IPS DF 4.7 (cell line): ENCODE data around the gene PLEKHG4.

ENCODE experiments used
- DNase-seq: peaks from one replicate; pipeline ENCODE4 v3.0.0-alpha.2; 2013; ENCODE audit warnings: low spot score; ENCODE audit errors: extremely low read depth

Gene PLEKHG4

DNA sequence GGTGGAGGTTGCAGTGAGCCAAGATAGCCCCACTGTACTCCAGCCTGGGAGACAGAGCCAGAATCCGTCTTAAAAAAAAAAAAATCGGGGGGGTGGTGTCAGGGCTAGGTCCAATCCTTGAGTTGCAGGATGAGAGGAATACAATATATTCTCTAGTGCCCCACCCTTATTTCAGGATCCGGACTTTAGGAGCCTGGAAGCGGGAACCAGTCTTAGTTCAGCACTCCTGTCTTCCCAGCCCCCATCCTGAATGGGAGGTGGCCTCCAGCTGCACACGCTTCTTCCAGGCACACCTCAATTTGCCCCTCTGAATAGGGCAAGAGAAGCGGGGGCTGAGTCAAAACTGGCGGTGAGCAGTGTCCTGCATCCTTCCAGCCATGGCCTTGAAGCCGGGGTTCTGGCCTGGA, 33.7 kb upstream of the PLEKHG4 start:
- DNase-seq, result no peak

DNA sequence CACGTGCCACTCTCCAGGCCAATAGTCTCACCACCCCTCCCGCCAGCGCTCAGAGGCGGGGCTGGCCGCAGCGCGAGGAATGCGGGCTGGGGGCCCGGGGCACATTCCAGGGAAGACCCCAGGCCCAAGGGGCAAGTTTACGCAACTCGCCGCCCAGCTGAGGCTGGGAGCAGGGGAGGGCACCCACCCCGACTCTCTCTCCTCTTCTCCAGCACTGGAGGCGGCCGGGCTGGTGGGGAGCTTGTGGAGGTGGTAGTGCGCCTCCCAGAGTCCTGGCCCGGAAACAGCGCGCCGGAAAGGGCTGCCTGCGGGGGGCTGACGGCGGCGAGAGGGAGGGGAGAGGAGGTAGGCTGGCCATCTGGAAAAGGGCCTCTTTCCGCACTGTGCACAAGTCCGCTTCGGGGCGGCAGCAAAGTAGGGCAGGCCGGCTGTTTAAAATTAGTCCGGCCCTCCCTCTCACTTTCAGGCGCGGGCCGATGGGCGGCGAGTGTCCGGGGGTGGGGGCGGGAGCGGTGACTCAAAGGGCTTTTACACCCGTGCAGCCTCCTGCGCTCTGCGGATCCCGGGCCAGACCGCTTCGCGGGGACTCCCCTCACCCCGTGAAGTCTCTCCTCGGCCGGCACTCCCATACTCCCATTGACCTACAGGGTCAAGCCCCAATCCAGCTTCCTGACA, 33.1 kb upstream of the PLEKHG4 start:
- no peak for DNase-seq

DNA sequence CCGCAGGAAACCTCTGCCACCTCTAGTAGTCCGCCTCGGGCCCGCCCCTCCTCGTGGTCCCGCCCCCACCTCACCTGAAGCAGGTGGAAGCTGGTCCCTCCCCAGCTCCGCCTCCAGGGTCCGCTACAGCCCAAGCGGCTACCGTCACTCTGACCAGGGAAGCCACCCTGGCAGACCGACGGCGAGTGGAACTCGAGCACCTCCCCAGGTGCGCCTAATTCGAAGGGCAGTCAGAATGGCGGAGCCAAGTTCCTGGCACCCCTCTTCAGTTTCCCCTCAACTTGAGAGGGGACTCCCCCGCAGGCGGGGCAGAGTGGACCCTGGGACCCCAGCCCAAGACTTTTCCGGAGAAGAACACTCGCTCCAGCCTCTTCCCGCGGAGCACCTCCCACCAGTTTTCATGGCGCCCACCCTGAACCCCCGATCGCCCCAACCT, 32.6 kb upstream of the PLEKHG4 start:
- DNase-seq, result peak; percentile 80

DNA sequence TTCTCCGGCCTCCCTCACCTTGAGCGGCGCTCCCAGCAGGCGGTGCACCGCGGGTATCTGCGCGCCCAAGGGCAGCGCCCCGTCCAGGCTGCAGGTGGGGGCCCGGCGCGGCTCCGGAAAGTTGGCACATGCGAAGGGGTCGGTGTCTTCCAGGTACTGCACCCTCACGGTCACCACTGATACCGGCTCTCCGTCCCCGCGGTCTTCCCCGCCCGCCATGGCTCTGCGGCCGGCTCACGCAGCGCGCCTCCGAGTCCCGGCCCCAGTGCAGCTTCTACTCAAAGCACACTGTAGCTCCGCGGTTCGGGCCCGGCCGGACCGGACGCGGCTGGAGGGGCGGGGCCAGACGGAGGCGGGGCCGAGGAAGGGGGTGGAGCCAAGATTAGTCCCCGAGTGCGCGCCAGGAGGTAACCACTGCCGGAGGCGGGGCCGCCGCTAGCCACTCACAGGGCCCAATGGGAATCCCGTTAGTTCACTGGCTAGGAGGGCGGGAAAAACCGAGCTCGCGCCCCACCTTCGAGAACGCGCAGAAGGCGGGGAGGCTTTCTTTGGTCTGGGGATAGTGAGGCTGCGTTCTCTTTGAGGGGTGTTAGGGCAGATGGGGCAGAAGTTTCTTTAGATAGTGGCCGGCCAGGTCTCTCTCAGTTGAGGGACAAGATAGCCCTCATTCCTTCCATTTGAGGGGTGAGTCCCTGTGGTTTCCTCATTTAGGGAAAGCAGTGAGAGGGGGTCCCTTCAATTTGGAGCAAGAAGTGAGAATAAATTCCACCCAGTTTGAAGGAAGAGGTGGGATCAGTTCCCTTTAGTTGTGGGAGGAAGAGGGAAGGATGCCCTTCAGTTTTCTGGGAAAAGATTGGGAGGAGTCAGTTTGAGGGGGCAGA, 31.9 kb upstream of the PLEKHG4 start, which contains the start of gene FHOD1:
FHOD1 (minus strand) TSS at position 290 of the 881 bp plus-strand sequence; CDS start at position 219, 71 bp downstream.
- no peak for DNase-seq

DNA sequence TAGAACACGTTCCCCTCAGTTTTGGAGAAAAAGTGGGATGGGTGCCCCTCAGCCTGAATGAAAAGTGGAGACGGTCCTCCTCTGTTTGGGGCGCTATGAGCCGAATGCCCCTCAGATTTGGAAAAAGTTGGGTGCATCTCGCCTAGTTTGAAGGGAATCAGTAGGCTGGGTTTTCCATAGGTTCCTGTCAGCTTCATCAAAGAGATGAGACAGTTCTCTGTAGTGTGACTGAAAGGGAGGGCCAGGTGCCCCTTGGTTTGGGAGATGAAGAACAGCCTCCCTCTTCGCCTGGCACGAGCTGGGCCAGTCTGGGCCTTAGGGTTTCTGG, 31.3 kb upstream of the PLEKHG4 start:
- DNase-seq, result no peak

DNA sequence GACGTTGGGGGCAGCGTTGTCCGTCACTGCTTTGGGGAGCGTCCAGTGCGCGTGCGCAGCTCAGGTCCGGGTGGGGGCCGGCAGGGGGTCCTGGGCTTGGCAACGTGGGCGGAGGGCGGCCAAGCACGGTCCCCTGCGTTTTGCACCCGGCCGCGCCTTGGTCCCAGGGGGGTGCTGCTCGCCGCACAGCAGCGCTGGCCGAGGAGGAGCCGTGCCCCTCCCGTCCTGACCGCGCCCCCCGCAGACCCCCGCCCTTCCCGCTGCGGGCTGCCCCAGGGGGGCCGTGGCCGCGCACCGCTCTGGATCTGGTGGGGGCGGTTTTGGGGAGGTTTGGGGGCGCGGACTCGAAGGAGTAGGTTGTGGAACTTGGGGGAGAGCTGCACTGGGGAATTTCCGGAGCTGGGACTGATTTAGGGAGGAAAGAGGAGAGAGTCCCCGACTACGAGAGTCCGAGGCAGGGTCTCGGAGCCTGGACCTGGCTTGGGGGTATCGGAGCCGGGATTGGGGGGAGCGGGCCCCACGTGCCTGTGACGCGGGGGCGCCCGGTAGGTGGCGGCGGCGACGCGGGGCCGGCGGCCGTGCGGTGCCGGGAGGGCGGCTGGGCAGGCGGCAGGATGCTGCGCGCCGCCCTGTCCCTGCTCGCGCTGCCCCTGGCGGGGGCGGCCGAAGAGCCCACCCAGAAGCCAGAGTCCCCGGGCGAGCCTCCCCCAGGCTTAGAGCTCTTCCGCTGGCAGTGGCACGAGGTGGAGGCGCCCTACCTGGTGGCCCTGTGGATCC, 30.7 kb upstream of the PLEKHG4 start, which contains the start of gene SLC9A5:
SLC9A5 (plus strand) TSS at position 579 of the 777 bp plus-strand sequence; CDS start at position 615, 36 bp downstream.
- no peak for DNase-seq

DNA sequence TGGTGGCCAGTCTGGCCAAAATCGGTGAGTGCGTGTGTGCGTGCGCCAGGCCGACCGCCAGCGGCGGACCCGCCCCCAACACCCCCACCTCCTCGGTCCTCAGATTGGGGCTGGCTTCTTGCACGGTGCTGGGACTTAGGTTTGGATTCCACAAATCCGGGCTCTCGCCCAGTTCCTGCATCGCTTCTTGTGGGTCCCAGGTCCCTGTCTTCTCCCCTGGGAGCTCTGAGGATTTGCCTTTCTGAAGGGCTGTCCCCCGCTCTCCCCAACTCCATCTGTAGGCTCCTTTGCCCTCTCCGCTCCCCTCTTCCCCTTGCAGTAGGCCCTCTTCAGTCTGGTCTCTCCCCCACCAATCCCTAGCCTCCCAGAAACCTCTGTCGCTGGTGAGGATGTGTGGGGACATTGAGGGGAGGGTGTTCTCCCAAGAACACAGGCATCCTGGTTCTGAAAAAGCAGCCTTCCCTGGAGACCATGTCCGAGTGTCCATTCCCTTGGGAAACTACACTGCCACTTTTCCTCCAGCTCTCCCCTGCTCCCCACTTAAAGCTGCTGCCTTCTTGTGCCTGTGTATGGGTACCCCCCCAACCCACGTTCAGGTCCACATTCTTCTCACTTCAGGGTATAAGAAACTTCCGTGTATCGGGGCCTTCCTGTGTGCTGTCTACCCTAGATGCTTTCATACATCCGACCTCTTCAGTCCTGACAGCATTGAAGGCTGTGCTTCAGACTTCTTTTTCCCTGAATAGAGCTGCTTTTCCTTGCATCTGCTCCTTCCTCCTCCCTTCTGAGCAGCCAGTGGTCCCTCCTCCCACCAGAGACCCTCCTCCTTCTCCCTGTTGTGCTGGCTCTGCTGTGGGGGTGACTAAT, 29.9 kb upstream of the PLEKHG4 start:
- no peak for DNase-seq

DNA sequence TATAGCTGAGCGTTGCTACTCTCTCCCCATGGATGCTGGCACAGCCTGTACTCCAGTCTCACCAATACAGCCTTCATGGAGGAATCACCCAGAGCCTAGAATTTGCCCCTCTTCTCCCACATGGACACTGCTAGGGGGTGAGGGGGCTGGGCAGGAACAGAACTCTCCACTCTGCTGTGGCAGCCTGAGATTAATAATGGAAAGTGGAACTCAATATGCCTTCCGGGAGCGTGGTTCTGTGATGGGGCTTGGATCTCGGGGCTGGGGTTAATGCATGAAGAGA, 29.3 kb upstream of the PLEKHG4 start:
- DNase-seq, result no peak

DNA sequence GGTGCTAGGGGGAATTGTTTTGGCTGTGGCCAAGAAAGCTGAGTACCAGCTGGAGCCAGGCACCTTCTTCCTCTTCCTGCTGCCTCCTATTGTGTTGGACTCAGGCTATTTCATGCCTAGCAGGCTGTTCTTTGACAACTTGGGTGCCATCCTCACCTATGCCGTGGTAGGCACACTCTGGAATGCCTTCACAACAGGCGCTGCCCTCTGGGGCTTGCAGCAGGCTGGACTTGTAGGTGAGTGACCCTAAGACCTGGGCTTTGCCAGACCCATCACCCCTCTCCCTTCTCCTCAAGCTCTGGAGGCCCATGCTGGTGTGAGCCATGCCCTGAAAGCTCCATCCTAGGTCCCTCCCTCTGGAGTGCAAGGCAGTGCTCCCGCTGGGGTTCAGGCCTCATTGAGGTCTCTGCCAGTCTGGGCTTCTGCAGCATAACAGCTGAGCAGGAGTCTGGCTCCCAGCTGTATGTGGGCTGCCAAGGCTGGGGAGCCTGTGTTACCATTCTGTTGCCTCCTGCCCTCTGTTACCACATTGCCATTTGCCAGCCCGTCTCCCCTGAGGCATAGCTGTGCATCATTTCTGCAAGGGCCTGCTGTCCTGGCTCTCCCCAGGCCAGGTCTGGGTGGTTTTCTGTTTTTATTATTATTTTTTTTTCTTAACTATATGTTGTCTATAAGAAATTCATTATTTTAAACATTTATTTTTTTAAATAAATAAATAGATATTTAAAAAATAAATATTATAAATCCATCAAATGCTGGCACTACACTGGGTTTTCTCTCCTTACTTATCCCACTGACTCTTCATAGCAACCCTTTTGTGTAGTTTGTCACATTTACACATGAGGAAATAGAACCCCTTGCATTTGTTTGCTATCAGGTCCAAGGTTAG, 26.5 kb upstream of the PLEKHG4 start:
- DNase-seq, result no peak

DNA sequence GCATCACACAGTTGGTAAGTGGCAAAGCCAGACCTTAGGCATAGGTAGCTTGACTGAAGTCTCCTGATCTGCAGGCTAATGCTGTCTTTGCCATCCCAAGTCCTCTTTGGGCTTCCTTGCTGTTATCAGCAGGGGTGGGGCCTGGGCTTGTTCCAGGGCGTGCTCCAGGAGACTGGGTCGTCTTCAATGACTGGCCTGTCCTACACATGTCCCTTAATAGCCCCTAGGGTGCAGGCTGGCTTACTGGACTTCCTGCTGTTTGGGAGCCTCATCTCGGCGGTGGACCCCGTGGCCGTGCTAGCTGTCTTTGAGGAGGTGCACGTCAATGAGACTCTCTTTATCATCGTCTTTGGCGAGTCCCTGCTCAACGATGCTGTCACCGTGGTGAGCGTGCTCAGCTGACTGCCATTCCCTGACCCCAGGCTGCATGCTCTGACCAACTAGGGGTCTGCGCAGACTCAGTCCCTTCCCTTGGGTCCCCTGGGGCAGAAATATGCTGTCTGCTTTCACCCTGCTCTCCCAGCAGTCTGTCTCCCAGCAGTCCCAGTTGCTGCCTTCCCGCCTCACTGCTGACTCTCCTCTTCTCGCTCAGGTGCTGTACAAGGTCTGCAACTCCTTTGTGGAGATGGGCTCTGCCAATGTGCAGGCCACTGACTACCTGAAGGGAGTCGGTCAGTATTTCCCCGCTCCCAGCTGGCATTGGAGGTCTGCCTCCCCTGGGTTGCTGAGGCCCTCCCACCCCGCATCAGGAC, 24.4 kb upstream of the PLEKHG4 start:
- DNase-seq, result no peak

DNA sequence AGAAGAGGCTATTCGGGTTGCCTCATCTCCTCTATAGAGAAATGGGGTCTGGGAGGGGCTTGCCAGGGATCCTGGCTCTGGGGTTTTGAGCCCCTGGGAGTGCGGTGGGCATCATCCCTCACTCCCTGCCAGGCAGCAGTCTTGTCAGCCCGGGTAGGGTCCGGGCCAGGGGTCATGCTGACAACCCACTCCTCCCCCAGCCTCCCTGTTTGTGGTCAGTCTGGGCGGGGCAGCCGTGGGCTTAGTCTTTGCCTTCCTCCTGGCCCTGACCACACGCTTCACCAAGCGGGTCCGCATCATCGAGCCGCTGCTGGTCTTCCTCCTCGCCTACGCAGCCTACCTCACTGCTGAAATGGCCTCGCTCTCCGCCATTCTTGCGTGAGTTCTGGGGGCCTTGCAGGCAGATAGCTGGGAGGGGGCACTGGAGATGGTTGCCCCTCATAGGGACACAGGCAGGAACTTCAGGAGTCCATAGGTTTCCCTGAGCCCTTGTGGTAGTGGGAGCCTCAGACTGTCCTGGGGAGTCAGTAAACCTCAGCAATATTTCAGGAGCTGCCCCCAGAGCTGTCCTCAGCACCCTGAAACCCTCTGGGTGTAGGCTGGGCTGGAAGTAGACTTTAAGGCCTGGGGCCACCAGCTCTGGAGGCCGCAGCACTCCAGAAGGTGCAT, 23.6 kb upstream of the PLEKHG4 start:
- no peak for DNase-seq

DNA sequence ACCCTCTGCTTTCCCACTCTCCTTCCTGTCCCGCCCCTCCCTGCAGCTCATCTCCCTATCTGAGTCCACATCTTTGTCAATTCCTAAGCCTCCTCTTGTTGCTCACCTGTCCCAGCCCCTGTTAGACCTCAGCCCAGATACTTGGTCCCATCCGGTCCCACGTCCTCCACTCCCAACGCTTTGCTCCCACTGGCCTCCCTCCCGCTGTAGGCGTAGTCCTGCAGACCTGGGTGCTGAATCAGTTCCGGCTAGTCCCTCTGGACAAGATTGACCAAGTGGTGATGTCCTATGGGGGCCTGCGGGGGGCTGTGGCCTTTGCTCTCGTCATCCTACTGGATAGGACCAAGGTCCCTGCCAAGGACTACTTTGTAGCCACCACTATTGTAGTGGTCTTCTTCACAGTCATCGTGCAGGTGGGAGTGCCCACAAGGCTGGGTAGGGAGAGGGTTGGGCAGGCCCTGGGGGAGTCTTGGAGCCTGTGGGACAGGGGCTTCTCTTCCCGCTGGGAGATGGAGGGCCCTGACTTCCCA, 22.6 kb upstream of the PLEKHG4 start:
- DNase-seq, result no peak

DNA sequence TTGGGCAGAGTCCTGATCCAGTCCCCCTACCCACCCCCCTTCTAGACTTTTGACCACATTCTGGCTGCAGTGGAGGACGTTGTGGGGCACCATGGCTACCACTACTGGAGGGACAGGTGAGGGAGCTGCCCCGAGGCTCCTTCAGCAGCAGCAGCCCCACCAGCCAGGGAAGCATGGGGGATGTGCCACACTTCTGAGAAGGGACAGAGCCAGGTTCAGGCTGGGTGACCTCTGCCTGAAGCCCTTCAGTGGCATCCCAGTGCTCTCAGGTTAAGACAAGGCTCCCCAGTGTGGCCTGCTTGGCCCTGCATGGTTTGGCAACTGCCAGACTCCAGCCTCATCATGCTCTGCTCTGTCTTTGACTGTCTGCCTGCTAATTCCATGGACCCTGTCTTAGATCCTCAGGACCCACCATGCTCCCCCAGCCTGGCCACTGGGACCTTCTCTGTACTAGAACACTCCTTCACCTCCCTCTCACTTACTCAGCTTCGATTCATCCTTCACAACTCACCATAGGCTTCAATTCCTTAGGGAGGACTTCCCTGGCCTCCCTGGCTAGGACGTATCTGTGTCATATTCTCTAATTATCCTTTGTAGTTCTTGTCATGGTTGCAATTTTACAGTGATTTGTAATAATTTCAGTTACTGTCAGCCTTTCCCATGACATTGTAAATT, 21.7 kb upstream of the PLEKHG4 start:
- no peak for DNase-seq

DNA sequence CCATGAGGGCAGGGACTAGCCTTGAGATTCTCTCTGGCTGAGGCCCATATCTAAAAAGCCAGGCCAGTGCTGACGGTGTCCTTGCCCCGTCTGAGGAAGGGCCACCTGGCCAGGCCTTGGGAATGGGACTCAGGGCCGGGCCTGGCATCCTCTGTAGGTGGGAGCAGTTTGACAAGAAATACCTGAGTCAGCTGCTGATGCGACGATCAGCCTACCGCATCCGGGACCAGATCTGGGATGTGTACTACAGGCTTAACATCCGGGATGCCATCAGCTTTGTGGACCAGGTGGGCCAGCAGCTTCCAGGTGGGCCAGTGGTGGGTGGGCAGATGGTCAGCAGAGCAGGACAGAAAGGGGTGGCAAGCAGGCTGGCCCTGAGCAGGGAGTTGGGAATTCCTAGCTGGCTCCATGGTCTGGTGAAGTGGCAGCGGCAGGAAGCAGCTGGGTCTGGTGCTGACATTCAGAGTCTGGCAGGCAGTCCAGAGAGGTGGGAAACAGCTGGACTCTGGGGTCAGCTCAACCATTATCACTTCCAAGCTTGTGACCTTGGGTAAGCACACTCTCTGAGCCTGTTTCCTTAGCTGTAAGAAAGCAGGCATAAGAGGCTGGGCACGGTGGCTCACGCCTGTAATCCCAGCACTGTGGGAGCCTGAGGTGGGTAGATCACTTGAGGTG, 21.0 kb upstream of the PLEKHG4 start:
- DNase-seq, result no peak

DNA sequence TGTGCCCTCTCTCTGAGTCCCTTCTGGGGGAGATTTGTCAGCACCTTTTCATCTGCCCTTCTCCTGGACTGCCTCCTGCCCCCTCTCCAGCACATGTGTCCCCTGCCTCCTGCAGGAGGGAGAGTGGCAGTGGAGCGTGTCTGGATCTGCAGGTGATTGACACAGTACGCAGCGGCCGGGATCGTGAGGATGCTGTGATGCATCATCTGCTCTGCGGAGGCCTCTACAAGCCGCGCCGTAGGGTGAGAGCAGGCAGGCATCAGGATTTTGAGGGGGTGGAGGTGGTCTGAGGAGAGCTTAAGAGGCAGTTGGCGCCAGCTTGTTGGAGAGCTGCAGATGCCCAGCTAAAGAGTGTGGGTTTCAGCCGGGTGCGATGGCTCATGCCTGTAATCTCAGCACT, 19.6 kb upstream of the PLEKHG4 start:
- DNase-seq, result no peak

DNA sequence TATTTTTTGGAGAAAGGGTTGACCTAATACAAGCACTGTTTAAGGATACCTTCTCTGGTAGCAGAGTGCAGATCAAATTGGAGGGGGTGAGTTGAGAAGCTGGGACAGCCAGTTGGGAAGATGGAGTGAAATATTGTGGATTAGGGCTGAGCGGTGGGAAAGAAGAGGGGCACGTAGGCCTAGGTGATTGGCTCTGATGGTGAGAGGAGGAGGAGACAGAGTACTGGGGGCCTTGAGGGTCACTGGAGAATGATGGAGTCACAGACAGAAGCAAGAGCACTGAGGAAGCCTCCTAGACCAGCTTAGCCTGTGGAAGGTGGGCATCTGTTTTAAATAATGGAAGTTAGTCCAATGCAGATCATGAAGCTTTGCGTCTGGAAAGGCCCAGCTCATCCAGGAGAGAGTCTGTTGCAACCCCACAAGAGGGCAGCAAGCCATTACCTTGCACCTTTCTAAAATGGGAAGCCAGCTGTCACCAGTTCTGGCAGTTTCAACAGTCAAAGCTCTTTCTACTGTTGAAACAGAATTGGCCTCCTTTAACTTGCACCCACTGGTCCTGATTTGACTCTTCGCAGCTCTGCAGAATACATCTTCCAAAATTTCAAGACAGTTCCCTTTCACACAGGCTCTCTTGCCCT, 18.8 kb upstream of the PLEKHG4 start:
- no peak for DNase-seq

DNA sequence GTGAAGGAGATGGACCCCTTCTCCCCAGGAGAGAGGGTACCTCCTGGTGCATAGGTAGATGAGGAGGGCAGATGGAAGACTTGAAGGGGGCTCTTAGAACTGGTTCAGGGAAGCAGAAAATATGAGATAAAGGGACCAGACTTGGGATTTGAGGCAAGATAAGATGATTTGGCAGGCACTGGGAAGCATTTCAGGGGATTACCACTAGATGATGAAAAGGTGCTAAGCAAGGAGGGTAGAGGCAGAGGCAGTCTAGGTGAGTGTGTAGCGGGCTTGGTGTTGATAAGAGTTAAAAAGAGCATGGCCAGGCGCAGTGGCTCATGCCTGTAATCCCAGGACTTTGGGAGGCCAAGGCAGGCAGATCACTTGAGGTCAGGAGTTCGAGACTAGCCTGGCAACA, 16.1 kb upstream of the PLEKHG4 start:
- no peak for DNase-seq
